HG03432 (cell line): Measurements from ENCODE around the gene DSC2.
"Not testable (repeated sequence)": the region's sequence is repeated elsewhere in the genome, so short reads cannot be mapped to it uniquely, and the experiment has no call there.

ENCODE experiments used
- ATAC-seq: cut with Tn5 transposase; IDR thresholded peaks from one replicate; pipeline ENCODE4 v1.9.1; 2021; ENCODE audit warnings: mild to moderate bottlenecking, moderate library complexity; ENCODE audit not compliant: unreplicated experiment

Gene DSC2

DNA sequence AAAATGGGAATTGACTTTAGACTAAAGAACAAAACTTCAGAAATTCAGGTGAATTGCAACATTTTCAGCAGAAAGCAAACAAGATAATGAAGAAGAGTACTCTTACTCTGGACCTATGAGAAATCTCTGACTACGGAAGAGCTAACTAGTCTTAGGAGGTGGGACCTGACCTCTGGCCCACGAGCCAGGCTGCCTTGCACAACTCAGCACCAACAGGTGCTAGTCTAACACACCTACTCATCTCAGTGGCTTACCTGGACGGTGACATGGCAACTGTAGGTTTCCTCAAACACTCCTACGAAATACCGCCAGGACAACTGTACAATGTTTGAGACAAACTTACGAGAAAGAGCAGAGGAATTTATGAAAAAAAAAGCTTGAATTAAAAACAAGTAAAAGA is 56.6 kb downstream of the DSC2 start:
- ATAC-seq = no peak

DNA sequence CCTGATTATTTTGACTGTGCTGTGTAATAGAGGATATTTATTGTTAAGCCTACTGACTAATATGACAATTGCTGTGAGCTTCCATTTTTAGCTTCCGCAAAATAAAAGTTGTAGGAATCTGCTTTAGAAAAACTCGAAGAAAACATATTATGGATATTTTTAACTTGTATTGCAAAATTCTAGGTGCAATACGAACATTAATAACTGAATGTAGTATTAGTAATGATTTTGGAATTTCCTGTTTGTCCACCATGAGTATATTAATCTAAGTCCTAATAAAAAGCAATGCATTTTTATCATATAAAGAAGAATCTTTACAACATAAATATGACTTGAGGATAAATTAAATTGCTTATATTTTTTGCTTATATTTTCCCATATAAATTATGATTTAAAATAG is 57.3 kb downstream of the DSC2 start:
- no peak for ATAC-seq

DNA sequence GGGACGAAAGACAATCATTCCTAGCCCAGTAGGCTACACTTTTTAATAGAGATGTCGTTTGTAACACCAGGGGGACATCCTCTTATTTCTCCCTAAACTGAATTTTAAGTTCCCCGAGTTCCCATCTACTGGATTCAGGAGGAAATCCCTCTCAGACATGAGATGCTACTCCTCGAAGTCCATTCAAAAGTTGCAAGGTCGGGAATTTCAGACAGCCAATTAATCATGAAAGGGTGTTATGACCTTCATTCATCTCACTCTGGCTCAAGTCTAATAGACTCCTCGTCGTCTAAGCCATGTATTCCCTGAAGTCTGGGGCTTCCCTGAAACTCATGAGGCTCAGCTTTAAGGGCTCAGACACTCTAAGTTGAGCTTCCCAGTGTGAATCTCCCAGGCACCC is 58.5 kb downstream of the DSC2 start:
- ATAC-seq = no peak

DNA sequence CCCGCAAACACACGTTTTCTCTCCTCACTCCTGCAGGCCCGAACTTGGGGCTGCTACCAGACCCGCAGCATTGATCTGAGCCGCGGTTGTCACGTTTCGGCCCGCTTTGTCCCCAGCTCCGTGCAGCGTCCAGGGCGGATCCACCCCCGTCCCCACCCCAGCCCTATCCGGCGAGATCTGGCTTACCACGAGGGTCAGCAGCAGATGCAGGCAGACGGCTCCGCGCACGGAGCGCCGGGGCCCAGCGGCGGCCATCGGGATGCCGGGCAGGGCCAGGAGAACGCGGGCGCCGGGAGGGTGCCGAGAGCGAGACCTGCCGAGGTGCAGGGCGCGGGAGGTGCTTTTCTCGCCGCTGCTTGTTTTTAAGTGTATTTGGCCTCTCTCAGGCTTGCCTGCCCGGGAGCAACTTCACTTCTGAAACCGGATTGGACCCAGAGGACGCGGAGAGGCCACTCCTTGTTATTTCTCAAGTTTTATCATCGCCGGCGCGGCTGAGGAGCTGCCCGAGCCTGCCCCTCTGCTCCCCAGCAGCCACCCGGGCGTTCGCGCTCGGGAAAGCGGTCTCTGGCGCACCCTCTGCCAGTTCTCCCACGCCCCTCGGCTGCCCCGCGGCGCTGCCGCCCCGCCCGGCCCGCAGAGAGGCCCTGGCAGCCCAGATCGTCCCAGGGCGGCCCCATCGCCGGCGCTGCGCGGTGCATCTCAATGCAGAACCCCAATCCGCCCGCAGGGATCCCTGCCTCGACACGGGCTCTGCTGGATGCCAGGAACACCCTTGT is 59.6 kb downstream of the DSC2 start, which contains the start of gene DSC3:
DSC3 (minus strand) TSS at position 337 of the 776 bp plus-strand sequence; CDS start at position 255, 82 bp downstream.
- ATAC-seq = no peak

DNA sequence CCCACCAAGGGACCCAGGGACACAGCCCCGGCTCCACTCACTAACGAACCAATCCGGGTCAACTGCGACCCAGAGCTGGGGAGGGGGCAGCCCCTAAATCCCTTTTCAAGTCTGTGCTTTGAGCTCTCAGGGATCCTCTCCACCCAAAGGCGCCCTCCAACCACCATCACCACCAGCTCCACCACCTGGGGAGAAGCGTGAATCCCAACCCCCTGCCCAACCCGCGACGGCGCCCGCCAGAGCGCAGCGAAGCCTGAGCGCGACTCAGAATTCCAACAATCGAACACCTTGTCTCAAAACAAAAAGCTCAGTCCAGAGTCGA is 60.2 kb downstream of the DSC2 start:
- ATAC-seq = no peak

DNA sequence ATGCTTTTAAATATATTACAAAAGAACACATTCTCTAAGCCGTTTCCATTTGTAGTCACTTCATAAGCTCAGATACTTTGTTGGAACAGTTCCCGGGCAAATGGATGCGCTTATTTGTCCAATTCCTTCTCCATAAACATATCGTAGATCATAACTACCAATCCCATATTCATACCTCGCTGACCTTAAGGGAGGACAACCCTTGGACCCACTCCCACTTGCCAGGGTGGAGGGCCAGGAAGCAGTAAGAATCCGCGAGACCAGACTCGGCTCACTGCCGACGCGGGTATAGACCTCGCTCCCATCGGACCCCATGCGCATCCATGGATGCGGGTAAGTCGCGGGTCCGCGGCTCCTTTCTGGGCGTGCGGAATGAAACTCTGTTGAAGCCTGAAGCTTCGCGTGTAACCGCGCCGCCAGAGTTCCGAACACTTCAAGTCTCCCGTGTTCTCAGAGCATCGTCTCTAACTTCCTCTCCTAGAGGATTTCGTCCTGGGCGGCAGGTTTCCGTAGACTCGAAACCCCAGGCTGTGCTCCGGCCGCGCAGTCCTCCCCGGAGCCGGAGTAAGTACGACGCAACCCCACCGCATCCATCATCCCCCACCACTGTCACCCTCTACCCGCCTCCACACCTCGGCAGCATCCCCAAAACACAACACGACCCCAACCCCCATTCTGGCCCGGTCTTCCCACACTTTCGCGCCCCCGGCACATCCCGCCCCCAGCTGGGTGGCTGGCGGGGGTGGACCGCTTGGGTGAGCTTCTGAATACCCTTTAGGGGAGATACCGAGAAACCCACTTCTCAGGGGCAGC is 60.7 kb downstream of the DSC2 start:
- ATAC-seq = no peak

DNA sequence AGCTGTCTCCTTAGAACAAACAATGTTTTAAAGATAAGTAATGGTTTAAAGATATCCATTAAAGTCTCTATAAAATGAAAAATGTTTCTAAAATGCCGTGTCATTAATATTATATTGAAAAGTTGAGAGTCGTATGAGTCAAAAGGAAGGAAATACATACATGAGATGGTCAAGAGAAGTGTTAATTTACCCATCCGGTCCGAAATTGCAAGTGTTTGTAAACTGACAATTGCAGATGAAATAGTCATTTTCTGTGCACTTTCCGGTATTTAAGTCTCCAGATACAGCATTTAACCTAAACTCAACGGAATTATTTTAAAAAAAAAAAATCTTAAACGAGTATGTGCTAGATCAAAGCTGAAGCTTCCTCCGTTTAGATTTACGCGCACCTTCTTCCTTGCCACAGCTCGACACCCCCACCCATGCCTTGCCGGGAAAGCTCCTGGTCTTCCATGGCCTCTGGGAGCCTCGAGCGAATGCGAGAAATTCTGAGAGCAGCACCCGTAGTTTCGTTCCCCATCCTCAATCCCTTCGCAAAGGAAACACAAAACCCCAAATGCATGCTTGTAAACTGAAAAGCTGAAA is 61.4 kb downstream of the DSC2 start:
- ATAC-seq = no peak

DNA sequence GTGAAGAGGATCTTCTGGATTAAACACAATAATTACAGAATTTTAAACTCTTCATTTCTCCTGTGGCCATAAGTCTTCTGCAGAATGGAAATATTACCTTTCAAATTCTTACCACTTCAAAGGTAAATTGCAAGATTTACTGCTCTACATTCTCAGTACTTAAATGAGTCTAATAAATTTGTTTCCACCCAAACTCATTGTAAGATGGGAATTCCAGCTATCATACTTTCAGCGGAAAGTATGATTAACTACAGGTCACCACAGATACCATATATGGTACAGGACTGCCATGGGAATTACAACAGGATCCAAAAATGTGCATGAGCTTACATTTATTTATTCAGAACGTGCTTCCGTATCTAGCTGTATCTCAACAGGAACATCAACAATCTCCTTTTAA is 62.8 kb downstream of the DSC2 start:
- no peak for ATAC-seq

DNA sequence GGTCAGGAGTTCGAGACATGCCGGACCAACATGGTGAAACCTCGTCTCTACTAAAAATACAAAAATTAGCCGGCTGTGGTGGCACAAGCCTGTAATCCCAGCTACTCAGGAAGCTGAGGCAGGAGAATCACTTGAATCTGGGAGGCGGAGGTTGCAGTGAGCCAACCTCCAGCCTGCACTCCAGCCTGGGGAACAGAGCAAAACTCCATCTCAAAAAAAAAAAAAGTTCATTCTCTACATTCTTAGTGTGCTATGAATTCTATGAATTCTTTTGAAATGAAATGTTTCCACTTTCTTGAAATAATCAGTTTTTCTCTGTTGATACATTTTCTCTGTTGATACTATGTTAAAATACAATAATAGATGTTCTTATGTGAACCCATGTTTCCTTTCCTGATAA is 64.5 kb downstream of the DSC2 start:
- ATAC-seq = not testable (repeated sequence)

DNA sequence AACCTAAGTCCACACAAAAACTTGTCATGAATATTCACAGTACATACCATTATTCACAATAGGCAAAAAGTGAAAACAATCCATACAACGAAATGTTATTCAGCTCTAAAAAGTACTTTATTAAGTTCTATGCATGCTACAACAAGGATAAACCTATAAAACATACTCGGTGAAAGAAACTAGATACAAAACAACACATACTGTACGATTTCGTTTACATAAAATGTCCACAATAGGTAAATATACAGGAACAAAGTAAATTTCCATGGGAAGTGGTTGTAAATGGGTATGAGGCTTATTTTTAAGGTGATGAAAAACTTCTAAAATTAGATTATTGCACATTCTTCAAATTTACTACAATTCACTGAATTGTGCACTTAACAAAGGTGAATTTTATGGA is 67.7 kb downstream of the DSC2 start:
- ATAC-seq = no peak

DNA sequence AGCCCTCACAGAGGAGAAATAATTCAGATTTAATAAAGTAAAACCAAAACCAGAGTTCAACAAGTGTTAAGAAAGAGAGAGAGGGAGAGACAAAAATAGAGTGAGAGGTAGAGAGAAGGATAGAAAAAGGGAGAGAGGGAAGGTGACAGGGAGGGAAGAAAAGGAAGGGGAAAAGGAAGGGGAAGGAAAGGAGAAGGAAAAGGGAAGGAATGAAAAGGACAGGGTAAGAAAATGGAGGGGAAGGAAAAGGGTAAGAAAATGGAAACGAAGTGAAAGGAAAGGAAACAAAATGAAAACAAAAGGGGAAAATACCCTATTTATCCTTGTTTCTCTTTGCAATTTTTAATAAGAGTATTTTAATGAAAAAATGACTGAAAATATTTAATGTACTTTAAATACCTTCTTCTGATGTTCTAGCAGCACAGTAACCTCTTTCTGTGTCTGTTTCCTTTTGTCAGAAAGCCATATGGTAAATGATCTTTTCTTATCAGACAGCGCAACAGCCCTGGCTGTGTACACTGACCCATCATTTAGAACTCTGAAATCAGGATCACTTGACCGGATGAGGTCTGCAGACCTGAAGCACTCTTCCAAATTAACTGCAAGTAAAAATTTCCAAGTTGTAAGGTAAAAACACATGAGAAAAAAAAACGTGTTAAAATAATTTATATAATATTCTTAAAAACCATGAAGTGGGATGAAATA is 71.5 kb downstream of the DSC2 start:
- ATAC-seq = no peak

DNA sequence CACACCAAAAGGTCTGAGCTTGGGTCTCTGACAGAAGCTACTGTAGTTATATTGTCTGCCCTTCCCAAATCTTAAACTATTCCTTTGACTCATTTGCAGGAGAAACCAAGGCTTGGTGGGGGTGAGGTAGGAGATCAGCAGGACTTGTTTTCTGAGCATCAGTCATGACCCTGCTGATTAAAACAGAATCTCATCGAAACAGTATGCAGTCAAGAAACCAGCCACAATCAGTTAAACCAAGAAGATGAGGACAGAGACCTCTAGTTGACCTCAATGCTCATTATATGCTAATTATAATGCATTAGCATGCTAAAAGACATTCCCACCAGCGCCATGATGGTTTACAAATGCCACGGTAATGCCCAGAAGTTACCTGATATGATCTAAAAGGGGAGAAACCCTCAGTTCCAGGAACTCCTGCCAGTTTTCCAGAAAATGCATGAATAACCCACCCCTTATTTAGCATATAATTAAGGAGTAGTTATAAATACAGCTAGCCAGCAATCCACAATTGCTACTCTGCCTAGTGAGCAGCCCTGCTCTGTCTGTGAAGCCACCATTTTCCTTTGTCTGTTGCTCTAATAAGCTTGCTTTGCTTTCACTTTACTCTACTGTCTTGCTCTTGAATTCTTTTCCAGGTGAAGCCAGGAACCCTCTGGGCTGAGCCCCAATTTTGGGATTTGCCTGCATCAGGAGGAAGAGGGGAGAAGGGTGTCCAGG is 86.3 kb downstream of the DSC2 start:
- ATAC-seq = no peak

DNA sequence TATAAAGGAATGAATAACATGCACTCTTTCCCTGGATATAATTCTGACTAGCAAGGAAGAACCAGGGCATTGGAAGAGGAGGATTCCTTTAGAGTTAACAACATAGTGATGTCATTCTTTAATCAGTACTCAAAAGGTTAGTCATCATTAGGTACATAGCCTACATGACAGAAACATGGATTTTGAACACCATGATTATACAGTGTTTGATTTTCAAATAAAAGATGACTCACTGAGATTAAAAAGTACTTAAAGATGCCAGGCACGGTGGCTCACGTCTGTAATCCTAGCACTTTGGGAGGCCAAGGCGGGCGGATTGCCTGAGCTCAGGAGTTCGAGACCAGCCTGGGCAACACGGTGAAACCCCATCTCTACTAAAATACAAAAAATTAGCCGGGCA is 90.8 kb downstream of the DSC2 start:
- ATAC-seq = not testable (repeated sequence)

DNA sequence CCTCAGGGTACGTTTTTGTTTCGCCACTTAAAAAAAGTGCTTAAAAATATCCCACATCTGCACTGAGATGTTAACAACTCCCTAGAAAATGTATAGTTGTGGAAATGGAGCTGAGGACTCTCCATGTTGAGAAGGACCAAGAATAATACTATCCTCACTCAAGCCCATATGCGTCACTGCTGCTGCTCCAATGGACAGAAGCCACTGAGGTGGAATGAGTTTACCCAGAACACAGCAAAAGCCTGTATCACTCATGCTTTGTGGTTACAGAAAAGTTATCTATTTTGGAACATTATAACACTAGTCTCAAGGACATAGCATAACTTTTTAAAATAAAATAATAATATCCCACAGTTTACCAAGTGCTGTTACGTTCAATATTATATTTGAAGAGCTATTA is 91.6 kb downstream of the DSC2 start:
- no peak for ATAC-seq
